ENCODE data around the gene SLC19A1. TPM values are rescaled to one million over a fixed set of nuclear protein-coding genes. Genes with fewer than 3 reads are reported as not detected.
"Not testable (repeated sequence)": the region's sequence is repeated elsewhere in the genome, so short reads cannot be mapped to it uniquely, and the experiment has no call there.

Gene SLC19A1
- total RNA-seq, 2 donors from 2014 or later: 12.2 to 15.5 TPM

- no peak for DNase-seq (ENCODE audit: low spot score)
- no peak overlapping the region for H3K4me3 ChIP-seq
- 32% methylated on average over 10 of the region's 10 CpGs for WGBS
- H3K4me1 ChIP-seq (replicated peaks): no peaks in the 10 kb centered on the region
- no peaks in the 10 kb centered on the region for H3K27me3 ChIP-seq (replicated peaks; ENCODE audit: insufficient read depth)
- no peak overlapping the region for H3K27ac ChIP-seq
- H3K36me3 ChIP-seq: no peaks in the 10 kb centered on the region
- no peaks in the 10 kb centered on the region for H3K9me3 ChIP-seq
- intact Hi-C loops (cut with DNase I): no loop called here
- TF ChIP-seq, protein P1, sequence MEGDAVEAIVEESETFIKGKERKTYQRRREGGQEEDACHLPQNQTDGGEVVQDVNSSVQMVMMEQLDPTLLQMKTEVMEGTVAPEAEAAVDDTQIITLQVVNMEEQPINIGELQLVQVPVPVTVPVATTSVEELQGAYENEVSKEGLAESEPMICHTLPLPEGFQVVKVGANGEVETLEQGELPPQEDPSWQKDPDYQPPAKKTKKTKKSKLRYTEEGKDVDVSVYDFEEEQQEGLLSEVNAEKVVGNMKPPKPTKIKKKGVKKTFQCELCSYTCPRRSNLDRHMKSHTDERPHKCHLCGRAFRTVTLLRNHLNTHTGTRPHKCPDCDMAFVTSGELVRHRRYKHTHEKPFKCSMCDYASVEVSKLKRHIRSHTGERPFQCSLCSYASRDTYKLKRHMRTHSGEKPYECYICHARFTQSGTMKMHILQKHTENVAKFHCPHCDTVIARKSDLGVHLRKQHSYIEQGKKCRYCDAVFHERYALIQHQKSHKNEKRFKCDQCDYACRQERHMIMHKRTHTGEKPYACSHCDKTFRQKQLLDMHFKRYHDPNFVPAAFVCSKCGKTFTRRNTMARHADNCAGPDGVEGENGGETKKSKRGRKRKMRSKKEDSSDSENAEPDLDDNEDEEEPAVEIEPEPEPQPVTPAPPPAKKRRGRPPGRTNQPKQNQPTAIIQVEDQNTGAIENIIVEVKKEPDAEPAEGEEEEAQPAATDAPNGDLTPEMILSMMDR (IDR thresholded peaks at IDR 0.05): no peak
- TF ChIP-seq POLR2AphosphoS5 (IDR thresholded peaks at IDR 0.05): no peak
- no peak for TF ChIP-seq POLR2A (IDR thresholded peaks at IDR 0.05)
These were observed 20.2 kb upstream of the SLC19A1 start for GRCh38 chr21:45562402-45562801.

GRCh38 chr21:45561241-45561640 lies 19.0 kb upstream of the SLC19A1 start:
- intact Hi-C loops (cut with DNase I); H3K4me1 ChIP-seq (replicated peaks): not testable (repeated sequence)
- WGBS: 71% methylated on average over 8 of the region's 8 CpGs

GRCh38 chr21:45560106-45561021 lies 18.1 kb upstream of the SLC19A1 start:
- Histone ChIP-seq H3K4me1 (replicated peaks) (no peaks in the 10 kb centered on the region), H3K36me3 (no peaks in the 10 kb centered on the region), H3K4me3 (no peak overlapping the region), H3K27me3 (replicated peaks; ENCODE audit: insufficient read depth) (no peaks in the 10 kb centered on the region), H3K27ac (no peak overlapping the region), H3K9me3 (no peaks in the 10 kb centered on the region)
- intact Hi-C loops (cut with DNase I): no loop called here
- DNase-seq (ENCODE audit: low spot score): no peak
- TF ChIP-seq POLR2AphosphoS5 (IDR thresholded peaks at IDR 0.05) (no peak), POLR2A (IDR thresholded peaks at IDR 0.05) (no peak)
- TF ChIP-seq, protein P1 (IDR thresholded peaks at IDR 0.05): no peak
- 78% methylated on average over 30 of the region's 30 CpGs for WGBS

More at GRCh38 chr21:45561241-45561640, 19.0 kb upstream of the SLC19A1 start:
- not testable (repeated sequence) for H3K9me3 ChIP-seq; DNase-seq (ENCODE audit: low spot score); H3K27ac ChIP-seq; H3K36me3 ChIP-seq; H3K4me3 ChIP-seq; H3K27me3 ChIP-seq (replicated peaks; ENCODE audit: insufficient read depth)

GRCh38 chr21:45559216-45560105 lies 17.2 kb upstream of the SLC19A1 start:
- Histone ChIP-seq H3K36me3 (no peaks in the 10 kb centered on the region), H3K4me3 (no peak overlapping the region), H3K4me1 (replicated peaks) (no peaks in the 10 kb centered on the region), H3K9me3 (no peaks in the 10 kb centered on the region), H3K27me3 (replicated peaks; ENCODE audit: insufficient read depth) (no peaks in the 10 kb centered on the region), H3K27ac (no peak overlapping the region)
- TF ChIP-seq, protein P1 (IDR thresholded peaks at IDR 0.05): no peak
- TF ChIP-seq POLR2A (IDR thresholded peaks at IDR 0.05) (no peak), POLR2AphosphoS5 (IDR thresholded peaks at IDR 0.05) (no peak)
- intact Hi-C loops (cut with DNase I): loop anchor here (5.0 to 10.0 kb wide), 2 partner anchors 263 to 365 kb away; no protein-coding TSS in a partner anchor
- WGBS: 89% methylated on average over 29 of the region's 29 CpGs
- DNase-seq (ENCODE audit: low spot score): no peak

DNA sequence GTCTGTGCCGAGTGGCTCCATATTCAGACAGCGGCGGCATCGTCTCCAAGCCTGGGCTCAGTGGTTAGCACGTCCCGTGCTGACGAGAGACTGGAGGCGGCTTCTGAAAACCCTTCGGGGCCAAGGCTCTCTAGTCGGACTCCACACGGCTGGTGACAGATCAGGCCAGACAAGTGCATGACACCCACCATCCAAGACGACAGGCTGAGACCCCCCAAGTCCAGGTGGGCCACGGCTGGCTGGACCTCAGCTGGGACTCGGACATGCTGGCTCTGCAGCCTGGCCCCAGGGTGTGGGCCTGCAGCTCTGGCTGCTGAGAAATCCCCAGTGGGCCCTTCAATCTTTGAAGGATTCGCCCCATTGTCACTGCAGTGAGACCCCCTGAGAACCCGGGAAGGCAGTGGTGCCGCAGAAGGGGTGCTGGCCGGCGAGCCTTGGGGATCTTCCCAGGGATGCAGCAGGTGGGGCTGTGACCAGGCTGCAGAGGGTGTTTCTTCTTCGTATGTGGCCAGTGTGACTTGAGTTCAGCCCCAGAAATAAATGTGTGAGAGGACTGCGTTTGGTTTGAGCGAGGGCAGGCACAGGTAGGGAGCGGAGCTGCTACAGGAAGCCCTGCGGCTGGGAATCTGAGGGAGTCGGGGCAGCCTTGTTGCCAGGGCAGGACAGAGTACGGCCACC lies 15.9 kb upstream of the SLC19A1 start:
- no peak for DNase-seq (ENCODE audit: low spot score)
- Histone ChIP-seq H3K9me3 (no peaks in the 10 kb centered on the region), H3K36me3 (no peaks in the 10 kb centered on the region), H3K27ac (no peak overlapping the region), H3K4me1 (replicated peaks) (no peaks in the 10 kb centered on the region), H3K4me3 (no peak overlapping the region), H3K27me3 (replicated peaks; ENCODE audit: insufficient read depth) (no peaks in the 10 kb centered on the region)
- intact Hi-C loops (cut with DNase I): loop anchor here (5.0 to 10.0 kb wide), 2 partner anchors 264 to 367 kb away; no protein-coding TSS in a partner anchor
- WGBS: 93% methylated on average over 25 of the region's 26 CpGs
- TF ChIP-seq, protein P1 (IDR thresholded peaks at IDR 0.05): no peak
- TF ChIP-seq POLR2AphosphoS5 (IDR thresholded peaks at IDR 0.05) (no peak), POLR2A (IDR thresholded peaks at IDR 0.05) (no peak)

Measured in prostate gland (tissue), 2 donors.